AG04449 (cell line): Measurements from ENCODE around the gene ARX.

Source experiments
- CTCF ChIA-PET: fragments of 350-600 bp; formaldehyde crosslinking; extraction: SDS; loops from one replicate; lab custom pipeline; 2021; ENCODE audit warnings: antibody characterized with exemption; lab: Yijun Ruan, JAX
- POLR2A ChIA-PET: fragments of 400-600, 350-600 bp; formaldehyde crosslinking; extraction: SDS; loops from one replicate; lab custom pipeline; 2020; ENCODE audit warnings: antibody characterized with exemption, inconsistent platforms; lab: Yijun Ruan, JAX
- DNase-seq: peaks from one replicate; pipeline ENCODE4 v3.0.0-alpha.2; 2010; ENCODE audit warnings: low read depth, low spot score
- H3K4me3 ChIP-seq: 2 replicates; pipeline ENCODE4 v1.5.1; 2011; ENCODE audit warnings: low read depth, mild to moderate bottlenecking, control low read depth, low read length
- CTCF ChIP-seq: IDR thresholded peaks from one replicate; pipeline ENCODE4 v1.5.1; 2011; ENCODE audit warnings: mild to moderate bottlenecking, moderate library complexity, low read length, control low read depth, inconsistent platforms; ENCODE audit not compliant: insufficient read depth; ENCODE audit errors: missing control alignments

ARX gene

DNA sequence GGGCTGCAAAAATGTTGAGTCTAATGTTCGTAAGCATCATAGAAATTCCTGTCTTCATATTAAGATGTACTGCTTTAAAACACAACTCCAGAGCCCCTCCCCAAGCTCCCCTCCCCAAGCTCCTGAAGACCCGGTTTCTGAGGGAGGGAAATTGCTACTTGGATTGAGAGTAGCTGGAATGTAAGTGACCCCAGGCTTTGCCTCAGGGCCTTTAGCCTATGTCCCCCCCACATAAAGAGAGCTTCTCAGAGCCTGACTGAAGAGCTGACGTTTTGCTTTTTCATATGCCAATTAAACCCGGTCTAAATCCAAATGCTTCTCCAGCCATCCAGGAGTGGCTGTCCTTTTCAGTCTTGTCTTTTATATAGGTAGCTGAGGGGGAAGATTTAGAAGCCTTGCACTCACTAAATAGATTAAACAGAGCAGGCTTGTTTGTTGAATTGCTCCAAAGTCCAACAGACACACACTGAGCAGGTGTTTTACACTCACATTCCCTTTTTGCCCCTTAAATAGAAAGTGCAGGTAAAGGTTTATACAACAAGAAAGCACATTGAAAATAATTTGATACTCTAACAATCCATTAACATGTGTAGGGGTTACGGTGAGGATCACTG lies 19.6 kb downstream of the ARX start:
- no peak for DNase-seq

GRCh38 chrX:24993879-24994278 lies 21.9 kb downstream of the ARX start:
- no peak overlapping the region for H3K4me3 ChIP-seq
- POLR2A ChIA-PET = no interaction called here
- no peak for TF ChIP-seq CTCF
- no peak for DNase-seq
- CTCF ChIA-PET = no interaction called here

More for the DNA sequence above, 19.6 kb downstream of the ARX start:
- TF ChIP-seq CTCF = no peak
- CTCF ChIA-PET = no interaction called here
- no peak overlapping the region for H3K4me3 ChIP-seq
- POLR2A ChIA-PET = no interaction called here

DNA sequence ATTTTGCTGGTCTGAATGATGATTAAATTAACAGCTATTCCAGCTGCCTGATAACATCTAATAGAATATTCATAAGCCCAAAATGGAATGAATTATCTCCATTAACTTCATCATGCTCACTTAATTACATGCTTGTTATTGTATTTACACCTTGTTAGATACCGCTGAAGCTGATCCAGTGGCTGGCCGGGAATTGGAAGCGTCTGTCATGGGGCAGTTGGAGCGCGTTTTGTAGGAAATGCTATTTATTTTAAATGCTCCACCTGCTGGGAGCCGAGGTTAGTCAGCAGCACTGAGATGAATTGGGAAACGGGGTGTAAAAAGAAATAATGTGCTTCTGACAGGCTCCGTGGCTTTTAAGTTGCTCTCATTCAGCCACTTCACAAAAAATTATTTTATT lies 25.2 kb downstream of the ARX start:
- no peak for DNase-seq
- CTCF ChIA-PET = no interaction called here
- POLR2A ChIA-PET = no interaction called here
- no peak for TF ChIP-seq CTCF
- no peak overlapping the region for H3K4me3 ChIP-seq

- POLR2A ChIA-PET = no interaction called here
- no peak for DNase-seq
- no peak for TF ChIP-seq CTCF
- H3K4me3 ChIP-seq = no peak overlapping the region
- CTCF ChIA-PET = no interaction called here
Measured at GRCh38 chrX:24988314-24988713, 27.5 kb downstream of the ARX start.

DNA sequence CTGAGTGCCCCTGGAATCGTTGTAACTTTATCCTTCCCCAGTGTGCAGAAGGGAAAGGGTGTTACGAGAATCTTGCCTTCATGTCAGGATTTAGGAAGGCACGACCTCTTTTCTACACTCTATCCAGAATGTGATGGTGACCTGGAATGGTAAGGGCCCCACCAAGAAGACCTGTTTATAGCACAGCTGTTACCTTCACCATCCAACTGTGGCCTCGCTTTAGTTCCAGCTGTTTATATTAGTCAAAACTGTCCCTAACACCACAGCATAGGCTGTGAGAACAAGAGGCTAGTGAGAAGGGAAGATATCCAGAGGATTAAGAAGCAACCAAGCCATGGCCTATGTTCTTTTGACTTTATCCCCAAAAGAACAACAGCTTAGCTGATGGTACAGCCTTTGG lies 28.0 kb downstream of the ARX start:
- no peak overlapping the region for H3K4me3 ChIP-seq
- ChIA-PET POLR2A (no interaction called here), CTCF (no interaction called here)
- DNase-seq = no peak
- no peak for TF ChIP-seq CTCF

GRCh38 chrX:24985120-24985519 lies 30.6 kb downstream of the ARX start:
- DNase-seq = no peak
- TF ChIP-seq CTCF = no peak
- ChIA-PET CTCF (no interaction called here), POLR2A (no interaction called here)
- H3K4me3 ChIP-seq = no peak overlapping the region
